ENCODE results near the gene AIG1. TPM values are rescaled to one million over a fixed set of nuclear protein-coding genes. Genes with fewer than 3 reads are reported as not detected.

Gene AIG1
- total RNA-seq, 2 experiments from 2014 or later = 15.7 to 16.1 TPM

DNA sequence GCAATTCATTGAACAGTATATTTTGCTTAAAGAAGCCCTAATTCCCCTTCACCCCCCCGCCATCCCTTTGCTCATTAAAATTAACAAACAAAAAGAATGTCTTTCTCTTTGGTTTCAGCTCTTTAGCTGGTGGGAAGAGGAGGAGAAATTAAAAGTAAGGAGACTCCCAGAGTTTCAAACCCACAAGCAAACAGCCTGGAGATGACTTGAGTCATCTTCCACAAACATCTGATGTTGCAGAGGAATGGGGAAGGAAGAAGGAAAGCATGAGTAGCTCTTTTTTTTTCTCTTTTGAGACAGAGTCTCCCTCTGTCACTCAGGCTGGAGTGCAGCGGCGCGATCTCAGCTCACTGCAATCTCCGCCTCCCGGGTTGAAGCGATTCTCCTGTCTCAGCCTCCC is 200.2 kb downstream of the AIG1 start:
- ChIA-PET POLR2A (no interaction called here), CTCF (no interaction called here)
- no peak for DNase-seq
- intact Hi-C loops (cut with micrococcal nuclease) = no loop called here
- Mint-ChIP-seq H3K27me3 (no peaks in the 10 kb centered on the region), H3K4me3 (no peak overlapping the region), H3K4me1 (ENCODE audit: low read depth) (no peaks in the 10 kb centered on the region), H3K36me3 (no peaks in the 10 kb centered on the region), H3K9me3 (peaks cover 7% of the 10 kb centered on the region), H3K27ac (no peak overlapping the region)

- Mint-ChIP-seq H3K36me3 (no peaks in the 10 kb centered on the region), H3K4me1 (ENCODE audit: low read depth) (no peaks in the 10 kb centered on the region), H3K27ac (no peak overlapping the region), H3K4me3 (no peak overlapping the region), H3K9me3 (peaks cover 7% of the 10 kb centered on the region), H3K27me3 (no peaks in the 10 kb centered on the region)
- DNase-seq = no peak
- ChIA-PET CTCF (no interaction called here), POLR2A (no interaction called here)
- intact Hi-C loops (cut with micrococcal nuclease) = no loop called here
Observed at GRCh38 chr6:143261899-143262436, 201.3 kb downstream of the AIG1 start.

DNA sequence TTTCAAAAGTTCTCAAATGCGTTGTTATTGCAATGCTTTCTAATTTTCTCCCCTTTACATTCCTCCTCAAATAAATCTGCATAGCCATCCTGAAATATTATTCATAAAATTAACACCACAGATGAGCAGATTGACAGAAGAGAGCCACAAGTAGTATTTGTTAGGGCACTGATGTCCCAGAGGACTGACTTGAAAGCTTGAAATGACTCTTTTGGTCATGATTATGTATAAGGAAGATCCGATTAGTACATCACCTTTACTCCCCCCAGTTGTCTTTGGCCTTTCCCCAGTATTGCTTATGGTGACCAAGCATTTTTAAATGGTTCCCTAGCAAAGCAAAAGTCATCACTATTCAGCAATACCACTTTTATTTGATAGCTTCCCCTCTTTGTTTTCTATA is 202.2 kb downstream of the AIG1 start:
- H3K4me3 Mint-ChIP-seq = no peak overlapping the region
- ChIA-PET POLR2A (no interaction called here), CTCF (no interaction called here)
- intact Hi-C loops (cut with micrococcal nuclease) = no loop called here
- no peaks in the 10 kb centered on the region for H3K4me1 Mint-ChIP-seq (ENCODE audit: low read depth)
- H3K27ac Mint-ChIP-seq = no peak overlapping the region
- peaks cover 7% of the 10 kb centered on the region for H3K9me3 Mint-ChIP-seq
- DNase-seq = no peak
- H3K27me3 Mint-ChIP-seq = no peaks in the 10 kb centered on the region
- H3K36me3 Mint-ChIP-seq = no peaks in the 10 kb centered on the region

- Mint-ChIP-seq H3K36me3 (no peaks in the 10 kb centered on the region), H3K4me3 (no peak overlapping the region), H3K27me3 (no peaks in the 10 kb centered on the region), H3K9me3 (no peaks in the 10 kb centered on the region), H3K4me1 (ENCODE audit: low read depth) (no peaks in the 10 kb centered on the region), H3K27ac (no peak overlapping the region)
- DNase-seq = no peak
- POLR2A ChIA-PET = no interaction called here
- intact Hi-C loops (cut with micrococcal nuclease) = no loop called here
- CTCF ChIA-PET = interaction anchor here (0.6 kb wide), 1 partner anchor 582 kb away, joined by 3 read pairs; no protein-coding TSS in a partner anchor
Observed at GRCh38 chr6:143264379-143264778, 203.7 kb downstream of the AIG1 start.

- ChIA-PET CTCF (no interaction called here), POLR2A (no interaction called here)
- intact Hi-C loops (cut with micrococcal nuclease) = no loop called here
- Mint-ChIP-seq H3K27ac (no peak overlapping the region), H3K4me1 (ENCODE audit: low read depth) (no peaks in the 10 kb centered on the region), H3K36me3 (no peaks in the 10 kb centered on the region), H3K27me3 (no peaks in the 10 kb centered on the region), H3K4me3 (no peak overlapping the region), H3K9me3 (no peaks in the 10 kb centered on the region)
- no peak for DNase-seq
Observed at GRCh38 chr6:143264986-143265764, 204.5 kb downstream of the AIG1 start.

- Mint-ChIP-seq H3K27ac (no peak overlapping the region), H3K36me3 (no peaks in the 10 kb centered on the region), H3K27me3 (no peaks in the 10 kb centered on the region), H3K9me3 (no peaks in the 10 kb centered on the region), H3K4me3 (no peak overlapping the region), H3K4me1 (ENCODE audit: low read depth) (no peaks in the 10 kb centered on the region)
- DNase-seq = no peak
- intact Hi-C loops (cut with micrococcal nuclease) = no loop called here
- ChIA-PET POLR2A (no interaction called here), CTCF (interaction anchor here (1.0 kb wide), 1 partner anchor 49 kb away, joined by 3 read pairs; no protein-coding TSS in a partner anchor)
Observed at GRCh38 chr6:143267760-143268159, 207.1 kb downstream of the AIG1 start.

- no peak overlapping the region for H3K4me3 Mint-ChIP-seq
- intact Hi-C loops (cut with micrococcal nuclease) = no loop called here
Observed at GRCh38 chr6:143268439-143268838, 207.8 kb downstream of the AIG1 start.

GRCh38 chr6:143270026-143270425 is 209.3 kb downstream of the AIG1 start:
- POLR2A ChIA-PET = no interaction called here
- no peak for DNase-seq
- intact Hi-C loops (cut with micrococcal nuclease) = no loop called here
- Mint-ChIP-seq H3K4me3 (no peak overlapping the region), H3K36me3 (no peaks in the 10 kb centered on the region), H3K27me3 (no peaks in the 10 kb centered on the region), H3K4me1 (ENCODE audit: low read depth) (no peaks in the 10 kb centered on the region), H3K27ac (no peak overlapping the region), H3K9me3 (peaks cover 7% of the 10 kb centered on the region)
- CTCF ChIA-PET = no interaction called here

More at GRCh38 chr6:143268439-143268838, 207.8 kb downstream of the AIG1 start:
- H3K27me3 Mint-ChIP-seq = no peaks in the 10 kb centered on the region
- POLR2A ChIA-PET = no interaction called here
- H3K27ac Mint-ChIP-seq = no peak overlapping the region
- no peaks in the 10 kb centered on the region for H3K36me3 Mint-ChIP-seq
- peaks cover 3% of the 10 kb centered on the region for H3K9me3 Mint-ChIP-seq
- DNase-seq = no peak
- CTCF ChIA-PET = interaction anchor here (0.9 to 1.0 kb wide), 2 partner anchors 17 to 50 kb away, joined by 3 read pairs; no protein-coding TSS in a partner anchor
- H3K4me1 Mint-ChIP-seq (ENCODE audit: low read depth) = no peaks in the 10 kb centered on the region

DNA sequence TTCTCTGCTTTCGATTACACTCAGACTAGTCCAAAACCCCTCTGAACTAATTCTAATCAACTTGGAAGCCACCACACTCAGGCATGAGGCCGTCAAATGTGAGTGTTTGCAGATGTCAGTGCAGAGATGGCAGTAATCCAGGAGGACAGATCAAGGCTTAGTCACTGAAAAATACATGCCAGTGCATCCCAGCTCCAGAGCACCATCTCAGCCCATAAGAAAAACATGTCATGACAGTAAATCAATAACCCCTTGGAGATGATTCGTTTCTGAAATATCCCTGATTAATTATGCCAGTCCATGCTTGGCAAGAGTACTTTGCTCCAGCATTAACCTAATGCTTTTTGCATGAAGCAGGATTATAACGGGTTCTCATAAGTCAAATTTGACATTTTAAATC is 210.3 kb downstream of the AIG1 start:
- DNase-seq = no peak
- Mint-ChIP-seq H3K27me3 (no peaks in the 10 kb centered on the region), H3K36me3 (no peaks in the 10 kb centered on the region), H3K27ac (no peak overlapping the region), H3K4me3 (no peak overlapping the region), H3K9me3 (peaks cover 7% of the 10 kb centered on the region), H3K4me1 (ENCODE audit: low read depth) (no peaks in the 10 kb centered on the region)
- intact Hi-C loops (cut with micrococcal nuclease) = no loop called here
- POLR2A ChIA-PET = no interaction called here
- CTCF ChIA-PET = no interaction called here

- Mint-ChIP-seq H3K4me1 (ENCODE audit: low read depth) (peaks cover 2% of the 10 kb centered on the region), H3K27ac (no peak overlapping the region), H3K27me3 (no peaks in the 10 kb centered on the region), H3K4me3 (no peak overlapping the region), H3K36me3 (no peaks in the 10 kb centered on the region), H3K9me3 (peaks cover 7% of the 10 kb centered on the region)
- ChIA-PET CTCF (no interaction called here), POLR2A (no interaction called here)
- intact Hi-C loops (cut with micrococcal nuclease) = no loop called here
- no peak for DNase-seq
Observed at GRCh38 chr6:143276436-143276835, 215.7 kb downstream of the AIG1 start.

DNA sequence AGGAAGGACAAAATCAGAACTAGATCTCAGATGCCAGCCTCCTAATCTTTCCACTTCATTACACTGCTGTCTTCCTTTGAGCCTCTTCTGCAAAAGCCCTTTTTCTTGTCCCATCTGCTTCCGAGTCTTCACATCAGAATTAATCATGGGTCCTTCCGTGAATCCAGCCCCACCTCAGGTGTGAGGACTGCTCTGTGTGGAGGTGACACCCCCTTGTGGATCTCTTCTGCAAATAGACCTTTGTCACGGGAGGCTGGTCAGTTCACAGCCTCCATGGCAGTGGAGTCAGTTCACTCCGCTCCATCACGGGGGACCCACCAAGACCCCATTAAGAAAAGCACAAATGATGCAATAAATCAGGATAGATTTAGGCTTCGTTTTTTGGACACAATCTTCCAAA is 218.7 kb downstream of the AIG1 start:
- H3K9me3 Mint-ChIP-seq = no peaks in the 10 kb centered on the region
- H3K27ac Mint-ChIP-seq = no peak overlapping the region
- H3K36me3 Mint-ChIP-seq = no peaks in the 10 kb centered on the region
- H3K27me3 Mint-ChIP-seq = no peaks in the 10 kb centered on the region
- H3K4me3 Mint-ChIP-seq = no peak overlapping the region
- DNase-seq = peak; percentile 13
- intact Hi-C loops (cut with micrococcal nuclease) = loop anchor here (2.0 kb wide), 1 partner anchor 587 kb away; no protein-coding TSS in a partner anchor
- H3K4me1 Mint-ChIP-seq (ENCODE audit: low read depth) = peaks cover 2% of the 10 kb centered on the region
- ChIA-PET CTCF (interaction anchor here (0.6 to 1.4 kb wide), 4 partner anchors 148 to 587 kb away, joined by 3 to 8 read pairs (median 5); no protein-coding TSS in a partner anchor), POLR2A (no interaction called here)

DNA sequence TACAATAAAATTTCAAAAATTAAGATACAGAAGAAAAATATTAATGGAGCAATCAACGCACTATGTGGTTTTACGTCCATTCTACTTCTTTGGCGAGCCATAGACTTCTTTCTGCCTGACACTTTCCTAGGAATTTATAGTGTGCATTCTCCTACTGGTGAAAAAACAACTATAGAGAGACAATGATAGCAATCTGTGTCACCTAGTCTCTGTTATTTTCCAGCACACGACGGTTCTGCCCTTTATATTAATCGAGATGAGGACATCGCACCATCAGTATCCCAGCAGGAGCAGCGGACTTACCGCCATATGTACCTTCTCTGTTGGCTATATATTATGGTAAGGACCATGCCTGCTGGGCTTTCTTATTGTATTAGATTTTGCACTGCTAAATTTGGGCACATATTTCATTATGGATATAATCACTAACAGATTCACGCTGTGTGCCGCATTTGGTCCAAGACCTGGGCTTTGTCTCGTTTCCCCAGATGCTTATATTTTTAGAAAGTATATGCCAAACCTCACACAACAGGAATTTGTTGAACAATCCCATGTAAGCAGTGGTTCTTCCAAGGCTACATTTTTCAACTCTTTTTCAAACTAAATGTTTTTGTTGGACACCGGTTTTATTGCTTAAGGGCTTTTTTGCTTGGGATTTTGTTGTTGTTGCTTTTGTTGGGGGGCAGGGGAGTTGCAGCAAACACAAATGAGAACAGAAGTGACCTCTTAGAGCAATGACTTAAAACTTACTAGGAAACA is 223.4 kb downstream of the AIG1 start:
- H3K36me3 Mint-ChIP-seq = no peaks in the 10 kb centered on the region
- no peak overlapping the region for H3K27ac Mint-ChIP-seq
- ChIA-PET CTCF (no interaction called here), POLR2A (no interaction called here)
- no peaks in the 10 kb centered on the region for H3K9me3 Mint-ChIP-seq
- H3K4me3 Mint-ChIP-seq = no peak overlapping the region
- intact Hi-C loops (cut with micrococcal nuclease) = no loop called here
- no peak for DNase-seq
- no peaks in the 10 kb centered on the region for H3K27me3 Mint-ChIP-seq
- H3K4me1 Mint-ChIP-seq (ENCODE audit: low read depth) = no peaks in the 10 kb centered on the region

Data from activated CD4-positive, alpha-beta memory T cell treated with anti-CD3 and anti-CD28 coated beads for 36 hours (primary cell).